ENCODE measurements around the gene FCHO1. TPM values are rescaled to one million over a fixed set of nuclear protein-coding genes. Genes with fewer than 3 reads are reported as not detected.

FCHO1 gene
- total and polyA plus RNA-seq, 10 of the 15 experiments (the other 5 are each of a cell fraction or from before 2014, with no cell fraction given), result 0.14 to 45.8 (median 15.8) TPM

DNA sequence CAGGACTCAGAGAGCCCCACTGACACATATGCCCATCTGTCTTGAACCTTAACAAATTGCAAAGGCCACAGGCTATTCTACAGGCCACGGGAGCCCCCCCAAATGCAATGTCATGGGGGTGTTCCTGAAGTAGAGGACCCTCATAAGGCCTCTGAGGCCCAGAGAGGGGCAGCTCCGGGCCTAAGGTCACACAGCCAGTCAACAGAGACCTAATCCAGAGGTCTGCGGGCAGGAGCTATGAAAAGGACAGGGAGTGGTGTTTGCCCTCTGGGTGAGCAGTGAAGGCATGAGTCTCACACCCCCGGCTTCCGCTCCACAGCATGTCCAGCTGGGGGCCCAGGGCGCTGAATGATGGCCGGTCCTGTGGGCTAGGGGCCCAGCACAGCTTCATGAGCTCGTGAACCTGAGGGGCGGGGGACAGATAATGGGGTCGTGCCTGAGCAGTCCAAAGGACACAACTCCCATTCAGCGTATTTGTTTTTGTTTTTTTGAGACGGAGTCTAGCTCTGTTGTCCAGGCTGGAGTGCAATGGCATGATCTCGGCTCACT lies 75.3 kb downstream of the FCHO1 start:
- intact Hi-C loops (cut with micrococcal nuclease; ENCODE audit: unreplicated experiment), result no loop called here
- in situ Hi-C loops (cut with MboI), result no loop called here
- RAD21 ChIA-PET (ENCODE audit: unreplicated experiment), result no interaction called here
- ATAC-seq, result no peak
- Histone ChIP-seq H3K9ac (ENCODE audit: control insufficient read depth, insufficient read depth, low read length) (no peak overlapping the region), H3K9me3 (replicated peaks; ENCODE audit: control insufficient read depth, insufficient read depth, low read length) (no peaks in the 10 kb centered on the region; the same call in 2 of the 3 replicates), H2AFZ (ENCODE audit: control insufficient read depth, low read depth, low read length) (no peak overlapping the region), H3K27me3 (replicated peaks in 1 of 2; ENCODE audit: control insufficient read depth in 2 of 2, insufficient read depth in 2 of 2, low read length in 1 of 2) (no peaks in the 10 kb centered on the region), H3K79me2 (ENCODE audit: control insufficient read depth, insufficient read depth, low read length) (no peaks in the 10 kb centered on the region), H3K4me1 (ENCODE audit: control insufficient read depth, insufficient read depth, low read length) (no peaks in the 10 kb centered on the region), H4K20me1 (ENCODE audit: control insufficient read depth, insufficient read depth) (no peaks in the 10 kb centered on the region), H3K4me3 (no peak overlapping the region), H3K4me2 (ENCODE audit: control insufficient read depth, insufficient read depth) (no peak overlapping the region), H3K27ac (ENCODE audit: control insufficient read depth, insufficient read depth) (no peak overlapping the region), H3K36me3 (ENCODE audit: control insufficient read depth in 2 of 2, insufficient read depth in 2 of 2, low read length in 1 of 2) (peaks cover under 1 to 2% of the 10 kb centered on the region in 2 experiments; a peak in 3 of 4 replicates)
- SMC1A ChIA-PET (ENCODE audit: uncharacterized antibody, unreplicated experiment), result no interaction called here
- CTCF ChIA-PET, result no interaction called here
- DNase-seq (ENCODE audit: low read depth, low spot score), result no peak
- POLR2A ChIA-PET, result interaction anchor here (0.6 kb wide), 1 partner anchor 126 kb away, joined by 4 read pairs; no protein-coding TSS in a partner anchor
- FAIRE-seq, result no peak
- BruUV-seq (replicated peaks), result no TSS peak
- WGBS (ENCODE audit: insufficient coverage, insufficient replicate concordance, low lambda C conversion rate, missing lambda C conversion rate), result 92% methylated on average over 13 of the region's 13 CpGs
- TF ChIP-seq HDGF (IDR thresholded peaks at IDR 0.05) (no peak), POLR2AphosphoS2 (IDR thresholded peaks at IDR 0.05; ENCODE audit: low read depth, low read length) (no peak), HDAC6 (IDR thresholded peaks at IDR 0.05; ENCODE audit: unreplicated experiment) (no peak), BRCA1 (IDR thresholded peaks at IDR 0.05; ENCODE audit: low read depth, low read length) (no peak), ZNF622 (IDR thresholded peaks at IDR 0.05) (no peak), DPF2 (IDR thresholded peaks at IDR 0.05) (no peak), BACH1 (IDR thresholded peaks at IDR 0.05; ENCODE audit: borderline replicate concordance) (no peak), EZH2 (IDR thresholded peaks at IDR 0.05; ENCODE audit: borderline replicate concordance, control insufficient read depth, low read depth, low read length) (no peak), PML (IDR thresholded peaks at IDR 0.05; ENCODE audit: low read length) (no peak), PAX5 (IDR thresholded peaks at IDR 0.05; ENCODE audit: borderline replicate concordance, low read depth, low read length) (no peak), ZSCAN29 (IDR thresholded peaks at IDR 0.05) (no peak), NRF1 (conservative IDR thresholded peaks at IDR 0.05; ENCODE audit: low read depth, low read length) (no peak), ZBED1 (IDR thresholded peaks at IDR 0.05; ENCODE audit: borderline replicate concordance) (no peak), MTA3 (IDR thresholded peaks at IDR 0.05; ENCODE audit: borderline replicate concordance, low read length) (no peak)
- TF ChIP-seq, protein P1, sequence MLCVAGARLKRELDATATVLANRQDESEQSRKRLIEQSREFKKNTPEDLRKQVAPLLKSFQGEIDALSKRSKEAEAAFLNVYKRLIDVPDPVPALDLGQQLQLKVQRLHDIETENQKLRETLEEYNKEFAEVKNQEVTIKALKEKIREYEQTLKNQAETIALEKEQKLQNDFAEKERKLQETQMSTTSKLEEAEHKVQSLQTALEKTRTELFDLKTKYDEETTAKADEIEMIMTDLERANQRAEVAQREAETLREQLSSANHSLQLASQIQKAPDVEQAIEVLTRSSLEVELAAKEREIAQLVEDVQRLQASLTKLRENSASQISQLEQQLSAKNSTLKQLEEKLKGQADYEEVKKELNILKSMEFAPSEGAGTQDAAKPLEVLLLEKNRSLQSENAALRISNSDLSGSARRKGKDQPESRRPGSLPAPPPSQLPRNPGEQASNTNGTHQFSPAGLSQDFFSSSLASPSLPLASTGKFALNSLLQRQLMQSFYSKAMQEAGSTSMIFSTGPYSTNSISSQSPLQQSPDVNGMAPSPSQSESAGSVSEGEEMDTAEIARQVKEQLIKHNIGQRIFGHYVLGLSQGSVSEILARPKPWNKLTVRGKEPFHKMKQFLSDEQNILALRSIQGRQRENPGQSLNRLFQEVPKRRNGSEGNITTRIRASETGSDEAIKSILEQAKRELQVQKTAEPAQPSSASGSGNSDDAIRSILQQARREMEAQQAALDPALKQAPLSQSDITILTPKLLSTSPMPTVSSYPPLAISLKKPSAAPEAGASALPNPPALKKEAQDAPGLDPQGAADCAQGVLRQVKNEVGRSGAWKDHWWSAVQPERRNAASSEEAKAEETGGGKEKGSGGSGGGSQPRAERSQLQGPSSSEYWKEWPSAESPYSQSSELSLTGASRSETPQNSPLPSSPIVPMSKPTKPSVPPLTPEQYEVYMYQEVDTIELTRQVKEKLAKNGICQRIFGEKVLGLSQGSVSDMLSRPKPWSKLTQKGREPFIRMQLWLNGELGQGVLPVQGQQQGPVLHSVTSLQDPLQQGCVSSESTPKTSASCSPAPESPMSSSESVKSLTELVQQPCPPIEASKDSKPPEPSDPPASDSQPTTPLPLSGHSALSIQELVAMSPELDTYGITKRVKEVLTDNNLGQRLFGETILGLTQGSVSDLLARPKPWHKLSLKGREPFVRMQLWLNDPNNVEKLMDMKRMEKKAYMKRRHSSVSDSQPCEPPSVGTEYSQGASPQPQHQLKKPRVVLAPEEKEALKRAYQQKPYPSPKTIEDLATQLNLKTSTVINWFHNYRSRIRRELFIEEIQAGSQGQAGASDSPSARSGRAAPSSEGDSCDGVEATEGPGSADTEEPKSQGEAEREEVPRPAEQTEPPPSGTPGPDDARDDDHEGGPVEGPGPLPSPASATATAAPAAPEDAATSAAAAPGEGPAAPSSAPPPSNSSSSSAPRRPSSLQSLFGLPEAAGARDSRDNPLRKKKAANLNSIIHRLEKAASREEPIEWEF (IDR thresholded peaks at IDR 0.05; ENCODE audit: insufficient replicate concordance, low read depth, low read length), result no peak
- TF ChIP-seq, protein P2, sequence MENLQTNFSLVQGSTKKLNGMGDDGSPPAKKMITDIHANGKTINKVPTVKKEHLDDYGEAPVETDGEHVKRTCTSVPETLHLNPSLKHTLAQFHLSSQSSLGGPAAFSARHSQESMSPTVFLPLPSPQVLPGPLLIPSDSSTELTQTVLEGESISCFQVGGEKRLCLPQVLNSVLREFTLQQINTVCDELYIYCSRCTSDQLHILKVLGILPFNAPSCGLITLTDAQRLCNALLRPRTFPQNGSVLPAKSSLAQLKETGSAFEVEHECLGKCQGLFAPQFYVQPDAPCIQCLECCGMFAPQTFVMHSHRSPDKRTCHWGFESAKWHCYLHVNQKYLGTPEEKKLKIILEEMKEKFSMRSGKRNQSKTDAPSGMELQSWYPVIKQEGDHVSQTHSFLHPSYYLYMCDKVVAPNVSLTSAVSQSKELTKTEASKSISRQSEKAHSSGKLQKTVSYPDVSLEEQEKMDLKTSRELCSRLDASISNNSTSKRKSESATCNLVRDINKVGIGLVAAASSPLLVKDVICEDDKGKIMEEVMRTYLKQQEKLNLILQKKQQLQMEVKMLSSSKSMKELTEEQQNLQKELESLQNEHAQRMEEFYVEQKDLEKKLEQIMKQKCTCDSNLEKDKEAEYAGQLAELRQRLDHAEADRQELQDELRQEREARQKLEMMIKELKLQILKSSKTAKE (IDR thresholded peaks at IDR 0.05; ENCODE audit: low read depth, poor library complexity, severe bottlenecking), result no peak
- TF ChIP-seq, protein P3, sequence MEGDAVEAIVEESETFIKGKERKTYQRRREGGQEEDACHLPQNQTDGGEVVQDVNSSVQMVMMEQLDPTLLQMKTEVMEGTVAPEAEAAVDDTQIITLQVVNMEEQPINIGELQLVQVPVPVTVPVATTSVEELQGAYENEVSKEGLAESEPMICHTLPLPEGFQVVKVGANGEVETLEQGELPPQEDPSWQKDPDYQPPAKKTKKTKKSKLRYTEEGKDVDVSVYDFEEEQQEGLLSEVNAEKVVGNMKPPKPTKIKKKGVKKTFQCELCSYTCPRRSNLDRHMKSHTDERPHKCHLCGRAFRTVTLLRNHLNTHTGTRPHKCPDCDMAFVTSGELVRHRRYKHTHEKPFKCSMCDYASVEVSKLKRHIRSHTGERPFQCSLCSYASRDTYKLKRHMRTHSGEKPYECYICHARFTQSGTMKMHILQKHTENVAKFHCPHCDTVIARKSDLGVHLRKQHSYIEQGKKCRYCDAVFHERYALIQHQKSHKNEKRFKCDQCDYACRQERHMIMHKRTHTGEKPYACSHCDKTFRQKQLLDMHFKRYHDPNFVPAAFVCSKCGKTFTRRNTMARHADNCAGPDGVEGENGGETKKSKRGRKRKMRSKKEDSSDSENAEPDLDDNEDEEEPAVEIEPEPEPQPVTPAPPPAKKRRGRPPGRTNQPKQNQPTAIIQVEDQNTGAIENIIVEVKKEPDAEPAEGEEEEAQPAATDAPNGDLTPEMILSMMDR (IDR thresholded peaks at IDR 0.05 in 2 of 3, conservative IDR thresholded peaks at IDR 0.05 in 1 of 3; ENCODE audit: control insufficient read depth in 2 of 3, extremely low read depth in 1 of 3, insufficient read depth in 1 of 3, low read depth in 3 of 3, low read length in 3 of 3), result no peak

Data from GM12878 (cell line).